SK-N-SH treated with all-trans-retinoic acid at 6 μM for 48 hours (cell line): ENCODE results near the gene OSTM1.

ENCODE experiments used
- ARNTL ChIP-seq: fragments of 450-650 bp; formaldehyde crosslinking; IDR thresholded peaks from 2 replicates; pipeline ENCODE4 v1.5.0; 2020; ENCODE audit warnings: low read depth, mild to moderate bottlenecking, moderate library complexity, borderline replicate concordance
- GLIS3 ChIP-seq: fragments of 250-450 bp; sonication (Bioruptor Pico); IDR thresholded peaks from 2 replicates; pipeline ENCODE4 v1.5.0; 2020; ENCODE audit warnings: mild to moderate bottlenecking, moderate library complexity
- ISL1 ChIP-seq: fragments of 250-450 bp; sonication (Bioruptor Pico); IDR thresholded peaks from 2 replicates; pipeline ENCODE4 v2.1.2; 2022; ENCODE audit warnings: mild to moderate bottlenecking, moderate library complexity
- OSR1 ChIP-seq: fragments of 250-450 bp; sonication (Bioruptor Pico); IDR thresholded peaks from 2 replicates; pipeline ENCODE4 v1.8.0; 2022; ENCODE audit warnings: moderate library complexity, mild to moderate bottlenecking, inconsistent platforms
- SNAI2 ChIP-seq: fragments of 250-450 bp; sonication (Bioruptor Pico); IDR thresholded peaks from 2 replicates; pipeline ENCODE4 v1.5.0; 2020; ENCODE audit warnings: mild to moderate bottlenecking, moderate library complexity
- TOX ChIP-seq: fragments of 250-450 bp; sonication (Bioruptor Pico); IDR thresholded peaks from 2 replicates; pipeline ENCODE4 v1.8.0; 2021; ENCODE audit warnings: mild to moderate bottlenecking, moderate library complexity, borderline replicate concordance
- ZC3H10 ChIP-seq: fragments of 250-450 bp; sonication (Bioruptor Pico); IDR thresholded peaks from 2 replicates; pipeline ENCODE4 v1.5.1; 2021; ENCODE audit warnings: mild to moderate bottlenecking, moderate library complexity
- ZFP3 ChIP-seq: fragments of 250-450 bp; sonication (Bioruptor Pico); IDR thresholded peaks from 2 replicates; pipeline ENCODE4 v1.5.0; 2020; ENCODE audit warnings: mild to moderate bottlenecking, moderate library complexity
- ZFP30 ChIP-seq: fragments of 450-650 bp; formaldehyde crosslinking; IDR thresholded peaks from 2 replicates; pipeline ENCODE4 v1.5.0; 2022; ENCODE audit warnings: mild to moderate bottlenecking, moderate library complexity
- ZNF70 ChIP-seq: fragments of 450-650 bp; formaldehyde crosslinking; IDR thresholded peaks from 2 replicates; pipeline ENCODE4 v1.5.0; 2020; ENCODE audit warnings: mild to moderate bottlenecking, moderate library complexity
- ZNF8 ChIP-seq: fragments of 450-650 bp; formaldehyde crosslinking; IDR thresholded peaks from 2 replicates; pipeline ENCODE4 v1.5.0; 2020; ENCODE audit warnings: mild to moderate bottlenecking, moderate library complexity
- TF ChIP-seq, protein P1 (sequence below): fragments of 250-450 bp; sonication (Bioruptor Pico); IDR thresholded peaks from 2 replicates; pipeline ENCODE4 v1.5.1; 2020; ENCODE audit warnings: low read depth, mild to moderate bottlenecking, moderate library complexity
- TF ChIP-seq, protein P2 (sequence below): fragments of 250-450 bp; sonication (Bioruptor Pico); IDR thresholded peaks from 2 replicates; pipeline ENCODE4 v1.5.0; 2020; ENCODE audit warnings: mild to moderate bottlenecking, moderate library complexity
- TF ChIP-seq, protein P3 (sequence below): fragments of 250-450 bp; sonication (Bioruptor Pico); IDR thresholded peaks from 2 replicates; pipeline ENCODE4 v1.8.0; 2020; ENCODE audit warnings: mild to moderate bottlenecking, moderate library complexity, borderline replicate concordance

DNA sequence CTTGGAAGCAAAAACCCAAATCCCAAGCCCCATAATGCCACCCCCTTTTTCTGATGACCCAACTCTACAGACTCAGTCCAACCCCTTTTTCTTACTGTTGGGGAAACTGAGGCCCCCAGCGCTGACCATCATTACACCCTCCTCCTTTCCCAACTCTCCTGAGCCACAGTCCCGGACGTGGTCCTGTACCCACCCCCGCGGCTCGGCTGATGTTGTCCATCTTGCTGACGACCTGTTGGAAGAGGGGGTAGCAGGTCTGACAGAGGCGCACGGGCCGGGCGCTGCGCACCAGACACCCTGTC is 533 bp downstream of the OSTM1 start:
- TF ChIP-seq SNAI2 (CRISPR knock-in tag) (no peak), ZFP3 (no peak), TOX (CRISPR knock-in tag) (no peak), ZC3H10 (CRISPR knock-in tag) (no peak), GLIS3 (CRISPR knock-in tag) (no peak), ZFP30 (CRISPR knock-in tag) (no peak), ISL1 (no peak), ZNF70 (no peak), ARNTL (no peak), ZNF8 (CRISPR knock-in tag) (no peak), OSR1 (CRISPR knock-in tag) (no peak)
- TF ChIP-seq, protein P1, sequence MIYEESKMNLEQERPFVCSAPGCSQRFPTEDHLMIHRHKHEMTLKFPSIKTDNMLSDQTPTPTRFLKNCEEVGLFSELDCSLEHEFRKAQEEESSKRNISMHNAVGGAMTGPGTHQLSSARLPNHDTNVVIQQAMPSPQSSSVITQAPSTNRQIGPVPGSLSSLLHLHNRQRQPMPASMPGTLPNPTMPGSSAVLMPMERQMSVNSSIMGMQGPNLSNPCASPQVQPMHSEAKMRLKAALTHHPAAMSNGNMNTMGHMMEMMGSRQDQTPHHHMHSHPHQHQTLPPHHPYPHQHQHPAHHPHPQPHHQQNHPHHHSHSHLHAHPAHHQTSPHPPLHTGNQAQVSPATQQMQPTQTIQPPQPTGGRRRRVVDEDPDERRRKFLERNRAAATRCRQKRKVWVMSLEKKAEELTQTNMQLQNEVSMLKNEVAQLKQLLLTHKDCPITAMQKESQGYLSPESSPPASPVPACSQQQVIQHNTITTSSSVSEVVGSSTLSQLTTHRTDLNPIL (CRISPR knock-in tag): no peak
- TF ChIP-seq, protein P2, sequence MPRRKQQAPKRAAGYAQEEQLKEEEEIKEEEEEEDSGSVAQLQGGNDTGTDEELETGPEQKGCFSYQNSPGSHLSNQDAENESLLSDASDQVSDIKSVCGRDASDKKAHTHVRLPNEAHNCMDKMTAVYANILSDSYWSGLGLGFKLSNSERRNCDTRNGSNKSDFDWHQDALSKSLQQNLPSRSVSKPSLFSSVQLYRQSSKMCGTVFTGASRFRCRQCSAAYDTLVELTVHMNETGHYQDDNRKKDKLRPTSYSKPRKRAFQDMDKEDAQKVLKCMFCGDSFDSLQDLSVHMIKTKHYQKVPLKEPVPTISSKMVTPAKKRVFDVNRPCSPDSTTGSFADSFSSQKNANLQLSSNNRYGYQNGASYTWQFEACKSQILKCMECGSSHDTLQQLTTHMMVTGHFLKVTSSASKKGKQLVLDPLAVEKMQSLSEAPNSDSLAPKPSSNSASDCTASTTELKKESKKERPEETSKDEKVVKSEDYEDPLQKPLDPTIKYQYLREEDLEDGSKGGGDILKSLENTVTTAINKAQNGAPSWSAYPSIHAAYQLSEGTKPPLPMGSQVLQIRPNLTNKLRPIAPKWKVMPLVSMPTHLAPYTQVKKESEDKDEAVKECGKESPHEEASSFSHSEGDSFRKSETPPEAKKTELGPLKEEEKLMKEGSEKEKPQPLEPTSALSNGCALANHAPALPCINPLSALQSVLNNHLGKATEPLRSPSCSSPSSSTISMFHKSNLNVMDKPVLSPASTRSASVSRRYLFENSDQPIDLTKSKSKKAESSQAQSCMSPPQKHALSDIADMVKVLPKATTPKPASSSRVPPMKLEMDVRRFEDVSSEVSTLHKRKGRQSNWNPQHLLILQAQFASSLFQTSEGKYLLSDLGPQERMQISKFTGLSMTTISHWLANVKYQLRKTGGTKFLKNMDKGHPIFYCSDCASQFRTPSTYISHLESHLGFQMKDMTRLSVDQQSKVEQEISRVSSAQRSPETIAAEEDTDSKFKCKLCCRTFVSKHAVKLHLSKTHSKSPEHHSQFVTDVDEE (CRISPR knock-in tag): no peak
- TF ChIP-seq, protein P3, sequence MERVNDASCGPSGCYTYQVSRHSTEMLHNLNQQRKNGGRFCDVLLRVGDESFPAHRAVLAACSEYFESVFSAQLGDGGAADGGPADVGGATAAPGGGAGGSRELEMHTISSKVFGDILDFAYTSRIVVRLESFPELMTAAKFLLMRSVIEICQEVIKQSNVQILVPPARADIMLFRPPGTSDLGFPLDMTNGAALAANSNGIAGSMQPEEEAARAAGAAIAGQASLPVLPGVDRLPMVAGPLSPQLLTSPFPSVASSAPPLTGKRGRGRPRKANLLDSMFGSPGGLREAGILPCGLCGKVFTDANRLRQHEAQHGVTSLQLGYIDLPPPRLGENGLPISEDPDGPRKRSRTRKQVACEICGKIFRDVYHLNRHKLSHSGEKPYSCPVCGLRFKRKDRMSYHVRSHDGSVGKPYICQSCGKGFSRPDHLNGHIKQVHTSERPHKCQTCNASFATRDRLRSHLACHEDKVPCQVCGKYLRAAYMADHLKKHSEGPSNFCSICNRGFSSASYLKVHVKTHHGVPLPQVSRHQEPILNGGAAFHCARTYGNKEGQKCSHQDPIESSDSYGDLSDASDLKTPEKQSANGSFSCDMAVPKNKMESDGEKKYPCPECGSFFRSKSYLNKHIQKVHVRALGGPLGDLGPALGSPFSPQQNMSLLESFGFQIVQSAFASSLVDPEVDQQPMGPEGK (CRISPR knock-in tag): no peak
